Activated naive CD8-positive, alpha-beta T cell treated with anti-CD3 and anti-CD28 coated beads for 36 hours (primary cell): ENCODE data around the gene ABLIM2. TPM values are rescaled to one million over a fixed set of nuclear protein-coding genes. Genes with fewer than 3 reads are reported as not detected.

Experiments
- DNase-seq: peaks from one replicate; pipeline ENCODE4 v3.0.0; 2021
- H3K27ac Mint-ChIP-seq: one replicate; pipeline ENCODE4 v1.8.0; 2022; ENCODE audit warnings: mild to moderate bottlenecking, moderate library complexity, mixed read lengths
- H3K27me3 Mint-ChIP-seq: one replicate; pipeline ENCODE4 v1.8.0; 2022; ENCODE audit warnings: mild to moderate bottlenecking, mixed read lengths
- H3K36me3 Mint-ChIP-seq: one replicate; pipeline ENCODE4 v1.8.0; 2021; ENCODE audit warnings: mild to moderate bottlenecking, mixed read lengths
- H3K4me1 Mint-ChIP-seq: one replicate; pipeline ENCODE4 v1.8.0; 2021; ENCODE audit warnings: mixed read lengths
- H3K4me3 Mint-ChIP-seq: one replicate; pipeline ENCODE4 v1.8.0; 2022; ENCODE audit warnings: mild to moderate bottlenecking, moderate library complexity, mixed read lengths
- H3K9me3 Mint-ChIP-seq: one replicate; pipeline ENCODE4 v1.8.0; 2022; ENCODE audit warnings: mixed read lengths
- total RNA-seq, 2 experiments: library from RNA; stranded (reverse); gene quantifications; one replicate each; pipeline ENCODE4 v1.2.3, GENCODE V29; 2021

The ABLIM2 gene
- total RNA-seq, 2 experiments from 2014 or later, result 0.41 to 0.62 TPM

- H3K4me3 Mint-ChIP-seq, result peak overlapping the region; percentile 97
- no peak overlapping the region for H3K27ac Mint-ChIP-seq
- no peaks in the 10 kb centered on the region for H3K9me3 Mint-ChIP-seq
- DNase-seq, result no peak
- peaks cover 11% of the 10 kb centered on the region for H3K4me1 Mint-ChIP-seq
- H3K36me3 Mint-ChIP-seq, result no peaks in the 10 kb centered on the region
- H3K27me3 Mint-ChIP-seq, result peaks cover 7% of the 10 kb centered on the region
Measured at GRCh38 chr4:8159537-8160232, 1.1 kb upstream of the ABLIM2 start.

- Mint-ChIP-seq H3K36me3 (no peaks in the 10 kb centered on the region), H3K9me3 (no peaks in the 10 kb centered on the region), H3K27ac (no peak overlapping the region), H3K27me3 (peaks cover 7% of the 10 kb centered on the region), H3K4me3 (peak overlapping the region; percentile 42), H3K4me1 (peaks cover 11% of the 10 kb centered on the region)
- no peak for DNase-seq
Measured at GRCh38 chr4:8157944-8158709, 486 bp downstream of the ABLIM2 start.

GRCh38 chr4:8157496-8157895 lies 1.1 kb downstream of the ABLIM2 start:
- Mint-ChIP-seq H3K4me3 (peak overlapping the region; percentile 22), H3K9me3 (no peaks in the 10 kb centered on the region), H3K27me3 (peaks cover 7% of the 10 kb centered on the region), H3K36me3 (no peaks in the 10 kb centered on the region), H3K4me1 (peaks cover 11% of the 10 kb centered on the region), H3K27ac (no peak overlapping the region)
- DNase-seq, result no peak

DNA sequence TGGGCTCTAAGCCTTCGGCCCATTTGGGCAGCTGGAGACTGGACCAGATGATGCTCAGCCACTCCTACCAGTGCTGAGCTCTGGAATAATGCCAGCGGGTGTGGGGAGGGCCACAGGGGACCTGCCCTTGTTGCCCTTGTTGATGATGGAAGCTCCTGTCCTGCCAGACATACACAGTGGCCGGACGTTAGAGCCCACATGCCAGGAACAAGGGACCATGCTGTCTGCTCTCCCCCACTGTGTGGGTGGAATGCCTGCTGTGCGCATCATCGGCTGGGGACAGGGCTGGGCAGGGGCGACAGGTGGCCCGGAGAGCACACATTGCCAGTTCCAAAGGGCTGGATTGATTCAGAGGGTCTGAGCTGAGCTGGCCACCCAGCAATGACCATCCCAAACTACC lies 2.0 kb downstream of the ABLIM2 start:
- Mint-ChIP-seq H3K4me1 (peaks cover 11% of the 10 kb centered on the region), H3K4me3 (no peak overlapping the region), H3K27ac (no peak overlapping the region), H3K27me3 (peaks cover 7% of the 10 kb centered on the region), H3K36me3 (no peaks in the 10 kb centered on the region), H3K9me3 (no peaks in the 10 kb centered on the region)
- no peak for DNase-seq

DNA sequence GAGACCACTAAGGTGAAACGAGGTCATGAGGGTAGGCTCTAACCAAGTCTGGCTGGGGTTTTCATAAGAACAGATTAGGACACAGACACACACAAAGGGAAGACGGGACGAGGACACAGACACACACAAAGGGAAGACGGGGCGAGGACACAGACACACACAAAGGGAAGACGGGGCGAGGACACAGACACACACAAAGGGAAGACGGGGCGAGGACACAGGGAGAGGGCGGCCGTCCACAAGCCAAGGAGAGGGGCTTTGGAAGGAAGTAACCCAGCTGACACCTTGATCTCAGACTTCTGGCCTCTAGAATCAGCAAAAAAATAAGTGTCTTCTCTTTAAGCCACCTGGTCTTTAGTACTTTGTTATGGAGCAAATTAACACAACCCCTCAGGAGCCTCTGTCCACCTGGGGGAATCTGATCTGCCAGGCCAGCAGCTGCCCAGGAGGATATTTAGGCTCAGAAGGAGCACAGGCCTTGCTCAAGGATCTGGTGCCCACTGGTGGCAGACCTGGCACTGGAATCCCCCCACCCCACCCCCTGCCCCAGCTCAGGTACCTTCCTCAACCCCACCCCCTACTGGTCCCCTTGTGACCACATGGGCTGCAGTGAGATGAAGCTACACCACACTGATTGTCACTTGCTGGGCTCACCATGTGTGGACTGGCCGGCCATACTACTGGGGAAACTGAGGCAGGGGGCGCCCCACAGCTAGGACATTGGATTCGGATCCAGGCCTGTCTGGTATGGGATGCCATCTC lies 2.8 kb downstream of the ABLIM2 start:
- Mint-ChIP-seq H3K4me3 (no peak overlapping the region), H3K27me3 (peaks cover 7% of the 10 kb centered on the region), H3K4me1 (peaks cover 11% of the 10 kb centered on the region), H3K9me3 (no peaks in the 10 kb centered on the region), H3K36me3 (no peaks in the 10 kb centered on the region), H3K27ac (no peak overlapping the region)
- no peak for DNase-seq

DNA sequence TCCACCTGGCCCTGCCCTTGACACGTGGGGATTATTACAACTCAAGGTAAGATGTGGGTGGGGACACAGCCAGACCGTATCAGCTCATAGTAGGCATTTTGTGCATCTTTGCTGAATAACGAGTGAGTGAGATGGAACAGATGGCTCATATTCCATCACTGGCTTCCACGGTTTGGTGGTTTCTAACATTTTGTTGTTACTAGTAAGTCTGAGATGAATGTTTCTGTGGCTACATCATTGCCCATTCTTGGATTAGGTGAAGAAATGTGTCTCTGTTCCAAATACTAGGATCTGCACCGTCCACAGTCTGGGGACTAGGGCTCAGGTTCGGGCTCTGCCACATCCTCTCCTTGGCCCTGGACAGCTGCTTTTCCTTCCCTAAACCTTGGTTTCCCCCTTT lies 3.6 kb downstream of the ABLIM2 start:
- no peaks in the 10 kb centered on the region for H3K9me3 Mint-ChIP-seq
- peaks cover 9% of the 10 kb centered on the region for H3K4me1 Mint-ChIP-seq
- no peak overlapping the region for H3K27ac Mint-ChIP-seq
- DNase-seq, result no peak
- no peaks in the 10 kb centered on the region for H3K36me3 Mint-ChIP-seq
- peaks cover 7% of the 10 kb centered on the region for H3K27me3 Mint-ChIP-seq
- no peak overlapping the region for H3K4me3 Mint-ChIP-seq

DNA sequence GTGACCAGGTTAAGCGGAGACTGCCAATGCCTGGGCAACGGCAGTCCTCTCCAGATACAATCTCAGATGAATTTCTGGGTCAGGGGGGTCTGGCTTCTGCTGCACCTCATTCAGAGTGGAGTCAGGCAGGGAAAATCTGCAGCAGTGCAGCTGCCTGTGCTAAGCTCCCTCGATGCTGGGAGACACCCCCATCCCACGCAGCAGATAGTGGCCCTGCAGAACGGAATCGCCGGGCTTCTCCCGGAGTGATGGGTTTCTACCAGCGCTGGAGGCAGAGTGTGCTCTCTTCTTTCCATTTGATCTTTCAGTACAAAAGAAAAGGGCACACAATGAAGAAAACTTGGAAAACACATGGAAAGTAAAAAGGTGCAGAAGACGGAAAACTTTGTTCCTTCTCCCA lies 5.2 kb downstream of the ABLIM2 start:
- Mint-ChIP-seq H3K36me3 (no peaks in the 10 kb centered on the region), H3K9me3 (no peaks in the 10 kb centered on the region), H3K4me3 (no peak overlapping the region), H3K4me1 (no peaks in the 10 kb centered on the region), H3K27ac (no peak overlapping the region), H3K27me3 (peaks cover 7% of the 10 kb centered on the region)
- no peak for DNase-seq

DNA sequence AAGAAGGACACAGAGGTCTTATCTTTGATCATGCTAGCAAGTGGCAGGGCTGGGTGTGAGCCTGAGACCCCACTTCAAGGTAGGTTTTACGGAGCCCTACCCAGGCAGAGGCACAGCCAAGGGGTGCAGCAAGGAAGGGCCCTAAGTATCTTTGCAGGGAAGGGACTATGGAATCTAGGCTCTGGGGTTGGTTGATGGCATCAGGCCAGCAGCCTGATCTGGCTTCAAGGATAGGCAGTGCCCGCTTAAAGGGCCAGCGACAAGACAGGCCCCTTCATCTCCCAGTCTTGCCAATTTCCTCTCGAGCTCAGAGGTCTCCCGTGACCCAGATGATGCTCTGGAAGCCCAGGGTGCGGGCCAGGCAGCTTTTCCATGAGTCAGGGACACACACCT lies 5.8 kb downstream of the ABLIM2 start:
- Mint-ChIP-seq H3K27ac (no peak overlapping the region), H3K4me3 (no peak overlapping the region), H3K27me3 (peaks cover 7% of the 10 kb centered on the region), H3K9me3 (no peaks in the 10 kb centered on the region), H3K4me1 (no peaks in the 10 kb centered on the region), H3K36me3 (no peaks in the 10 kb centered on the region)
- DNase-seq, result no peak

- Mint-ChIP-seq H3K27me3 (peaks cover 2% of the 10 kb centered on the region), H3K27ac (no peak overlapping the region), H3K36me3 (no peaks in the 10 kb centered on the region), H3K4me1 (no peaks in the 10 kb centered on the region), H3K4me3 (no peak overlapping the region), H3K9me3 (no peaks in the 10 kb centered on the region)
- no peak for DNase-seq
Measured at GRCh38 chr4:8152090-8152864, 6.3 kb downstream of the ABLIM2 start.

DNA sequence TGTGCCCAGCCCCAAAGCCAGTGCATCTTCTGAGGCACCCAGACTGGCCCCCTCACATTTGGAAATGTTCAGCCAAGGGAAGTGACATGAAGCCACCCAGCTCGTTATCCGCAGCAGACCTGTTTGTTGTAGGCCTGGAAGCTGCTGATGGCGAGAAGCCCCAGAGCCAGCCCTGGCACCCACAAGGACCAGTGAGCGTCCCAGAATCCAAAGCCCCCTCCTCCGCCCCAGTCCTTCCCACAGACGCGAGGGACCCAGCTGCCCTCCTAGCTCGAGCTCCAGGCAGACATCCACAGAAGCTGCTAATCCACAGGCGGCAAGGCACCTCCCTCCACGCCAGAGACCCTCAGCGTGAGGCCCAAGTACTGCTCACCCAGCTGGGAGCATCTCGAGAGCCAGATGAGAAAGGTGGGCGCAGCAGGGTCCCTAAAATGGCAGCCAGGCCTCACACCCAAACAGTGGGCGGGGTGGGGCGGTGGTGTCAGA lies 7.4 kb downstream of the ABLIM2 start:
- Mint-ChIP-seq H3K27ac (no peak overlapping the region), H3K4me3 (no peak overlapping the region), H3K9me3 (no peaks in the 10 kb centered on the region), H3K4me1 (no peaks in the 10 kb centered on the region), H3K27me3 (no peaks in the 10 kb centered on the region), H3K36me3 (no peaks in the 10 kb centered on the region)
- no peak for DNase-seq

DNA sequence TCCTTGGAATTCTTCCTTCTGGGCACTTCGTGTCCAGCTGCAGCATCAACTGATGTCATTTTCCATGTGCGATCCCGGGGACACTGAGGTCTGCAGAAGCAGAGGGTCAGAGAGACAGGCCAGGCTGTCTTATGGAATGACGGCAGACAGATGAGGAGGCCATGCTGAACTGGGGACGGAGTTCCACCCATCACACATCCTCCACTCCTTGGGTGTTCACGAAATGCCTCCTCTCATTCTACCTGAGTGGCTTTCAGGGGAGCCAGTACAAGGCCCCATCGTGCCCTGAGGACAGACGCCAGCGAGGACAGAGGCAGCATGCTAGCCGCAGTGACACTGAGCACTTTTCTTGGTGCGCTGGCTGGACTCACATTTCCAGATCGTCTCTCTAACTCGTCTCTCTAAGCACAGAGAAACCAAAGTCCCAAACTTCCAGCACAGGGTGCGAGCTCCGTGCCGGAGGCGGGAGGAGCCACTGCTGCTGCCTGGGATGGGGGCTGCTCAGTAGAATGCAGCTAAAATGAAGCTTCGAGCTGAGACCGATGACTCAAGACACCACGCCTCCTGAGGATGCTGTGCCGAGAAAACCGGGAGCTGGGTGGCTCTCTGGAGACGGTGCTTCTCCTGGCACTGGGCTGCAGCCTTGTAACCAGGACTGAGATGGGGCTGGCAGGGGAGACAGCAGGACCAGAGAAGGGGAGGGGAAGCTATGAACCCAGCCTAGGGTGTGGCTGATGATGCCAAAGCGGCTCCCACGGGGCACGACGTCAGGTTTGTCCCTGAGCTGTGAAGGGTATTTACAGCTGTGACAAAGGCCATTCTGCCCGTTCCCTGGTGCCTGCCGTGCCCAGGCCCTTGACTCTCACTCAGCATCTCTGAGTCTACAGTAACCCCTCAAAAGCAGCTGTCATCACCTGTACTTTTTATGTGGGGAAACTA lies 8.2 kb downstream of the ABLIM2 start:
- no peak for DNase-seq
- Mint-ChIP-seq H3K4me3 (no peak overlapping the region), H3K27ac (no peak overlapping the region), H3K27me3 (peaks cover 3% of the 10 kb centered on the region), H3K4me1 (no peaks in the 10 kb centered on the region), H3K9me3 (no peaks in the 10 kb centered on the region), H3K36me3 (no peaks in the 10 kb centered on the region)

- no peak overlapping the region for H3K27ac Mint-ChIP-seq
- no peak for DNase-seq
- H3K27me3 Mint-ChIP-seq, result peaks cover 4% of the 10 kb centered on the region
- no peaks in the 10 kb centered on the region for H3K4me1 Mint-ChIP-seq
- H3K9me3 Mint-ChIP-seq, result no peaks in the 10 kb centered on the region
- H3K36me3 Mint-ChIP-seq, result no peaks in the 10 kb centered on the region
- H3K4me3 Mint-ChIP-seq, result no peak overlapping the region
Measured at GRCh38 chr4:8149664-8150063, 8.9 kb downstream of the ABLIM2 start.

GRCh38 chr4:8148785-8149435 lies 9.7 kb downstream of the ABLIM2 start:
- Mint-ChIP-seq H3K4me1 (no peaks in the 10 kb centered on the region), H3K27me3 (peaks cover 10% of the 10 kb centered on the region), H3K27ac (no peak overlapping the region), H3K9me3 (no peaks in the 10 kb centered on the region), H3K36me3 (no peaks in the 10 kb centered on the region), H3K4me3 (no peak overlapping the region)
- no peak for DNase-seq
